Cardiac muscle cell (in vitro differentiated cells and primary cell): ENCODE measurements around the gene PLPP1. TPM values are rescaled to one million over a fixed set of nuclear protein-coding genes. Genes with fewer than 3 reads are reported as not detected.

ENCODE experiments used
- DNase-seq, 2 donors: peaks; one replicate each; pipeline versions ENCODE4 v3.0.0 to v3.0.0-alpha.2; 2010 to 2017; ENCODE audit warnings: low read depth in 1 of 2, low spot score in 1 of 2
- H3K27ac ChIP-seq: fragments of 200-600 bp; sonication (generic); 2 replicates; pipeline ENCODE4 v1.5.1; 2016
- H3K27me3 ChIP-seq: fragments of 200-600 bp; sonication (generic); 2 replicates; pipeline ENCODE4 v1.6.0; 2016; ENCODE audit warnings: control low read depth
- H3K36me3 ChIP-seq: fragments of 200-600 bp; sonication (generic); 2 replicates; pipeline ENCODE4 v1.5.1; 2016; ENCODE audit warnings: control low read depth
- H3K4me1 ChIP-seq: fragments of 200-600 bp; sonication (generic); 2 replicates; pipeline ENCODE4 v1.8.1; 2017; ENCODE audit warnings: low read depth, mild to moderate bottlenecking, mixed run types
- H3K4me3 ChIP-seq: fragments of 200-600 bp; sonication (generic); 2 replicates; pipeline ENCODE4 v1.5.1; 2016; ENCODE audit warnings: mild to moderate bottlenecking
- H3K9me3 ChIP-seq: fragments of 200-600 bp; sonication (generic); 2 replicates; pipeline ENCODE4 v1.5.1; 2017; ENCODE audit warnings: low read depth, mild to moderate bottlenecking, control low read depth
- polyA plus RNA-seq: library from polyadenylated mRNA; unstranded; fragments of >200 nt; fragmentation: Nextera tagmentation; extraction: Ambion mirVana; gene quantifications from 2 replicates; pipeline ENCODE4 v1.2.1, GENCODE V29; 2016
- total RNA-seq: library from RNA; depleted of rRNA; stranded (reverse); fragments of >200 nt; gene quantifications from 2 replicates; pipeline ENCODE4 v1.2.3, GENCODE V29; 2016
- TF ChIP-seq, protein P1 (sequence below): IDR thresholded peaks from 2 replicates; pipeline ENCODE4 v1.5.1; 2012; ENCODE audit warnings: low read depth, mild to moderate bottlenecking, low read length

PLPP1 gene
- total and polyA plus RNA-seq, 2 experiments from 2014 or later, result 37.5 to 68.4 TPM

DNA sequence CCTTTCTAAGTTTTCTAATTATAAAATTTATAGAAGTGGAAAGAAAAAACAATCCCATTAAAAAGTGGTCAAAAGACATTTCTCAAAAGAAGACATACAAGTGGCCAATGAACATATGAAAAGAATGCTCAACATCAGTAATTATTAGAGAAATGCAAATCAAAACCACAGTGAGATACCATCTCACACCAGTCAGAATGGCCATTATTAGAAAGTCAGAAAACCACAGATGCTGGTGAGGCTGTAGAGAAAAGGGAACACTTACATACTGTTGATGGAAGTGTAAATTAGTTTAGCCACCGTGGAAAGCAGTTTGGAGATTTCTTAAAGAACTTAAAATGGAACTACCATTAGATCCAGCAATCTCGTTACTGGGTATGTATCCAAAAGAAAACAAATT lies 23.7 kb upstream of the PLPP1 start:
- H3K9me3 ChIP-seq, result no peaks in the 10 kb centered on the region
- no peak overlapping the region for H3K27ac ChIP-seq
- no peaks in the 10 kb centered on the region for H3K36me3 ChIP-seq

DNA sequence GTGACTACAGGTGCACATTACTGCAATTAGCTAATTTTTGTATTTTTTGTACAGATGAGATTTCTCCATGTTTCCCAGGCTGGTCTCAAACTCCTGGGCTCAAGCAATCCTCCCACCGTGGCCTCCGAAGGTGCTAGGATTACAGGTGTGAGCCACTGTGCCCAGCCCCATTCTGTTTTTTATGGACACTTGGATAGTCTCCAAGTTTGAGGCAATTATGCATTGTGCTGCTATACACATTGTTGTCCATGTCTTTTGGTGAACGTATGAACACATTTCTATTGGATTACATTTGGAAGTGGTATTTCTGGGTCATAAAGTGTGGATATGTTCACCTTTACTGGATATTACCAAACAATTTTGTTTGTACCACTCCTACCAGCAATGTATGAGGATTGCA lies 22.4 kb upstream of the PLPP1 start:
- H3K4me3 ChIP-seq, result no peak overlapping the region
- no peak overlapping the region for H3K27ac ChIP-seq
- H3K36me3 ChIP-seq, result no peaks in the 10 kb centered on the region
- H3K9me3 ChIP-seq, result no peaks in the 10 kb centered on the region
- no peaks in the 10 kb centered on the region for H3K27me3 ChIP-seq
- H3K4me1 ChIP-seq, result no peaks in the 10 kb centered on the region
- no peak for DNase-seq
- TF ChIP-seq, protein P1, sequence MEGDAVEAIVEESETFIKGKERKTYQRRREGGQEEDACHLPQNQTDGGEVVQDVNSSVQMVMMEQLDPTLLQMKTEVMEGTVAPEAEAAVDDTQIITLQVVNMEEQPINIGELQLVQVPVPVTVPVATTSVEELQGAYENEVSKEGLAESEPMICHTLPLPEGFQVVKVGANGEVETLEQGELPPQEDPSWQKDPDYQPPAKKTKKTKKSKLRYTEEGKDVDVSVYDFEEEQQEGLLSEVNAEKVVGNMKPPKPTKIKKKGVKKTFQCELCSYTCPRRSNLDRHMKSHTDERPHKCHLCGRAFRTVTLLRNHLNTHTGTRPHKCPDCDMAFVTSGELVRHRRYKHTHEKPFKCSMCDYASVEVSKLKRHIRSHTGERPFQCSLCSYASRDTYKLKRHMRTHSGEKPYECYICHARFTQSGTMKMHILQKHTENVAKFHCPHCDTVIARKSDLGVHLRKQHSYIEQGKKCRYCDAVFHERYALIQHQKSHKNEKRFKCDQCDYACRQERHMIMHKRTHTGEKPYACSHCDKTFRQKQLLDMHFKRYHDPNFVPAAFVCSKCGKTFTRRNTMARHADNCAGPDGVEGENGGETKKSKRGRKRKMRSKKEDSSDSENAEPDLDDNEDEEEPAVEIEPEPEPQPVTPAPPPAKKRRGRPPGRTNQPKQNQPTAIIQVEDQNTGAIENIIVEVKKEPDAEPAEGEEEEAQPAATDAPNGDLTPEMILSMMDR, result no peak

More for the DNA sequence above, 23.7 kb upstream of the PLPP1 start:
- TF ChIP-seq, protein P1, result no peak
- Histone ChIP-seq H3K27me3 (no peaks in the 10 kb centered on the region), H3K4me1 (no peaks in the 10 kb centered on the region), H3K4me3 (no peak overlapping the region)
- no peak for DNase-seq

DNA sequence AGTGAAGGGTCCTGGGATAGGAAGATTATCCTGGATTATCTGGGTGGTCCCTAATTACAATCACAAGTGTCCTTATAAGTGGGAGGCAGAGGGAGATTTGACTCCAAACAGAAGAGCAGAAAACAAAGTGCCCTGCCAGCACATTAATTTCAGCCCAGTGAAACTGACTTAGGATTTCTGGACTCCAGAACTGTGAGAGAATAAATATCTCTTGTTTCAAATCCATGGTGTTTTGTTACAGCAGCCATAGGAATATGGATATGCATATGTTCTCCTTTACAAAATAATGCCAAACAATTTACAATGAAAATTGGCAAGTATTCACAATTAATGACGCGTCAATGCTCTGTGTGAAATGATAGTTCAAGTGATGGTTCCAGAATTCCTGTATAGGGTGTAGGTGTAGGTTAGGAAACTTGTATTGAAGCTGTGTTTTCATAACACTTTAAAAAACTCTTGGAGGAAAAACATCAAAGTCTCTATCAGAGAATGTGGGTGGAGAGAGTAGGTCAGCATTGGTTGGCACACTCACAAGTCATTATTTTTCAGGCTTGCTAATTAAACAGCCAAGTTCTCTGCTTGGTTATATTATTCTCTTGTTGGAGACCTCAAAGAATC lies 19.9 kb upstream of the PLPP1 start:
- Histone ChIP-seq H3K9me3 (no peaks in the 10 kb centered on the region), H3K36me3 (no peaks in the 10 kb centered on the region), H3K4me3 (no peak overlapping the region), H3K27ac (no peak overlapping the region), H3K27me3 (no peaks in the 10 kb centered on the region), H3K4me1 (no peaks in the 10 kb centered on the region)
- TF ChIP-seq, protein P1, result no peak
- no peak for DNase-seq

DNA sequence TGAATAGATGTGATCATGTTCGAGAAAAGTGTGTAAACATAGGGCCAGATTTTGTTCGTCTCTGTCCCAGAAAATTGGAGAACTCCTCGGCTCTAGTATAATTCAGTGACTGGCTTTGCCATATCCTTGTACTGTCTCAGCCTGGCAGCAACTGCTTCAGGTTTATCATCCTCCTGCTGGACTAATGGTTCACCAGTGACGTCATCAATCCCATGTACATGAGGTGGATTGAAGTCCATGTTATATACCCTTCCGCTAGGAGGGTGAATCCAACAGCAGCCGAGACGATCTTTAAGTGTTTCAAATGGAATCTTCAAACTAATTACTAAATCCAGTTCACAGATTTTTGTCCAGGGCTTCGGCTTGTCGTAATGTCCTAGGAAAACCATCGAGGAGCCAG lies 17.1 kb upstream of the PLPP1 start:
- Histone ChIP-seq H3K36me3 (no peaks in the 10 kb centered on the region), H3K27me3 (no peaks in the 10 kb centered on the region), H3K27ac (no peak overlapping the region), H3K9me3 (no peaks in the 10 kb centered on the region), H3K4me3 (no peak overlapping the region), H3K4me1 (no peaks in the 10 kb centered on the region)
- no peak for DNase-seq
- TF ChIP-seq, protein P1, result no peak

DNA sequence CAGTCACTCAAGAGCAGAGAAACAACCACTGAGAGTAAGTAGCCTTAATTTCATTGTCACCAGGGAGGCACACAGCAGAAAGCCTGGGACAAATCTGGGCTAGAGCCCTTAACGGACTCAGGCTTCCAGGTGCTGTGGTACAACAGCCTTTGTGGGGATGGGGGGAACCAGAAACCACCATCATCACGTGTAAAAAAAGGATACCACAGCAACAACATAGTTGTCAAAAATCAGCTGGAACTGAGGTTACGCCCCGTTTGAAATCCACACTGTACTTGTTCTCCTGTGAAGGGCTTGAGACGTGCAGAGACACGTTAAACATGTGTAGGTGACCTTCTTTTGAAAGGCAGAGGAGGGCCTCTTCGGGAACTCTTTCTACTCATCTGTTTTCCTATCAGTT lies 16.6 kb upstream of the PLPP1 start:
- DNase-seq, result no peak
- Histone ChIP-seq H3K27ac (no peak overlapping the region), H3K27me3 (no peaks in the 10 kb centered on the region), H3K4me3 (no peak overlapping the region), H3K4me1 (no peaks in the 10 kb centered on the region), H3K9me3 (no peaks in the 10 kb centered on the region), H3K36me3 (no peaks in the 10 kb centered on the region)
- TF ChIP-seq, protein P1, result no peak
